ENCODE measurements around the gene MYH13.

MYH13 gene

DNA sequence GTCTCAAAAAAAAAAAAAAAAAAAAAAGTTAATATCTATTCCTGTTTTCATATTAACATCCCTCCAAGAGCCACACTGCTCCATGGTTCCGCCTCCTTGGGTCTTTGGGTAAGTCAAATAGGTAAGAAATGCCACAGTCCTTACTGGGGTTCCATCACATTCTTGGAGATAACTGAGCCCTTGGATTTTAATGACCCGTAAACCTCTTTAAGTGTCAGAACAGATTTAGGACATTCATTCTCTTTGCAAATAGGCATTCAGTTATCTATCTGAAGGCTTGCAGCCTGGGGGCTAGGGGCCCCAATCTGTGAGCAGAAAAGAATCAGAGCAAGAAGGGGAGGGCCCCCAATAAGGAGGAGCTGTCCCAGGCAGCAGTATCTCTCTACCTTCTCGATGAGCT lies 28.0 kb downstream of the MYH13 start:
- no peak for DNase-seq (ENCODE audit: low spot score)

DNA sequence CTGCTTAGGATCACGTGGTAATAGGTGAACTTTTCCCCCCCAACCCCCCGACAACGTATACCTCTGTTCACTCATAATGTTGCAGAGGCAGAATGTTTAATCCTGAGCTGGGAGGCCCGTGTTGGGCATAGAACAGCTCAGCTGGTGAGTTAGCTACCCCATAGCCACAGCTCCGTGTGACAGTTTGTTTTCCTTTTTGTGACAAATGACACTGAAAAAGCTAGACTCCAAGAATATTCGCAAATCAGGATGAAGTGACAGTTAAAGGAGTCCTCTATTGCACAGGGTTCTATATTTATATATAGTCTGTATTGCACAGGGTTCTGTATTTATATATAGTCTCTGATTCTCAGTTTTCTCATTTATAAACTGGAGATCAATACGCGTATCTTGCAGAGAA lies 33.8 kb downstream of the MYH13 start:
- no peak for DNase-seq (ENCODE audit: low spot score)

- no peak for DNase-seq (ENCODE audit: low spot score)
These were observed 34.8 kb downstream of the MYH13 start for GRCh38 chr17:10337976-10338375.

- no peak for DNase-seq (ENCODE audit: low spot score)
These were observed 35.7 kb downstream of the MYH13 start for GRCh38 chr17:10337136-10337535.

DNA sequence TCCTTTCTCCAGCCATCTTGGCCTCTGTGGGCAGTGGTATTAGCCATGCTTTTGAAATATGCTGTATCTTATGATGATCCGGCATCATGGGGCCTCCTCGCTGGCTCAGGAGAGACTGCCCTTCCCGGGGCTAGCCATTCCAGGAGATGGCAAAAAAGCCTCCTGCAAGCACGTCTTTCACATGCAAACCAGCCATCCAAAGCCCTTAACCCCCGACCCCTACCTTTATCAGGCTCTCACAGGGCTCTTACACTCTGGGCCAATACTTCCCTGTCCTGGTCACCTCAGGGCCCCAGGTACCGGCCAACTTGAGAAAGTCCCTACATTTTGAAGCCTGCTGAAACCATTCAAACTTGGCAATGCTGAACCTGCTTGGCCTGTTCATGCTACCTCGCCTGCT lies 36.4 kb downstream of the MYH13 start:
- no peak for DNase-seq (ENCODE audit: low spot score)

DNA sequence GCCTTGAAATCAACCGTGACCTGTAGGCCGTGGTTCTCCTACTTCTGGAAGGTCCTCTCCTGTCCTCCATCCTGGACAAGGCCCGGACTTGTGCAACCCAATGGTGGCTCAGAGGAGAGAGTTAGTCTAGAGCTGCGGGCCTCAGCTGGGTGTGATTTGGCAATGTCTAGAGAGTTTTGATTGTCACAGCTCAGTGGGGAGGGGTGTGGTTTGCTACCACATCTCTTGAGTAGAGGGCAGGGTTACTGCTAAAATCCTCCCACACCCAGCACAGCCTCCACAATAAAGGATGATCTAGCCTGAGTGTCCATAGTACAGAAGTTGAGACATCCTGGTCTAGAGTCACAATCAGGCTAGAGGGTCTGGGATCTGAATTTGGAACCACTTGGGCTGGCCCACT lies 40.3 kb downstream of the MYH13 start:
- DNase-seq (ENCODE audit: low spot score) = no peak

DNA sequence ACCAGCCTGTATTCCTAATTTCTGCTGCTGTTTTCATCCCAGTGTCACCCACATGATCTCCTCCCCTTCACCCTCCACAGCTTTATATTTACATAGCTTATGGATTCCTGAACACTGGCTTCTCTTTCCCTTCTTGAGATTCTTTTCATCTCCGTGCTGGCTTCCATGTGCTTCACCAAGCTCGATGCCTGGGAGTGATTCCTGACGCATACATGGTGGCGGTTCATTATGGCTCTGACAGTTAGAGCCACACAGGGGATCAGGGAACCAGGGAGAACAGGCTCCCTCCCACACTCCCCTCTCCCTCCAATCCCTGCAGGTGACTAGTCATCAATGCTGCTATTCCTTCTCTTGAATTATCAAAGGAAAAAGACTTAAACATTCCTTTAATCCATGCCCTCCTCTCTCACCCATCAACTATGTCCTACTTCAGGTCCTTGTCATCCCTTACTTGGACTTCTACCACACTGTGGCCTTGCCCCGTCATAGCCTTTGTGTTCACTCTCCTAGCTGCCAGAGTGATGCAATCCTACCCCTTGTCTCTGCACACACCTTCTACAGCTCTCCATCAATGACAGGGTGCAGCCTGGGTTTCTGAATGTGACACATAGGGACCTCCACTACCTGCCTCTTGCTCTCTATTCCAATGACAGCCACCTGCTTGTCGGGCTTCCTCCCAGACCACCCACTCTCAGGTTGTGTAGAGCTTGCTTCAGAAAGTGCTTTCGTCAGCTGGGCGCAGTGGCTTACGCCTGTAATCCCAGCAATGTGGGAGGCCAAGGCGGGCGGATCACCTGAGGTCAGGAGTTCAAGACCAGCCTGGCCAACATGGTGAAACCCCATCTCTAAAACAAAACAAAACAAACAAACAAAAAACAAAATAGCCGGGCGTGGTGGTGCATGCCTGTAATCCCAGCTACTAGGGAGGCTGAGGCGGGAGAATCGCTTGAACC lies 43.6 kb downstream of the MYH13 start:
- DNase-seq (ENCODE audit: low spot score) = peak; percentile 12

GRCh38 chr17:10328206-10328605 lies 44.6 kb downstream of the MYH13 start:
- DNase-seq (ENCODE audit: low spot score) = no peak

- DNase-seq (ENCODE audit: low spot score) = peak; percentile 58
These were observed 45.2 kb downstream of the MYH13 start for GRCh38 chr17:10327640-10328039.

DNA sequence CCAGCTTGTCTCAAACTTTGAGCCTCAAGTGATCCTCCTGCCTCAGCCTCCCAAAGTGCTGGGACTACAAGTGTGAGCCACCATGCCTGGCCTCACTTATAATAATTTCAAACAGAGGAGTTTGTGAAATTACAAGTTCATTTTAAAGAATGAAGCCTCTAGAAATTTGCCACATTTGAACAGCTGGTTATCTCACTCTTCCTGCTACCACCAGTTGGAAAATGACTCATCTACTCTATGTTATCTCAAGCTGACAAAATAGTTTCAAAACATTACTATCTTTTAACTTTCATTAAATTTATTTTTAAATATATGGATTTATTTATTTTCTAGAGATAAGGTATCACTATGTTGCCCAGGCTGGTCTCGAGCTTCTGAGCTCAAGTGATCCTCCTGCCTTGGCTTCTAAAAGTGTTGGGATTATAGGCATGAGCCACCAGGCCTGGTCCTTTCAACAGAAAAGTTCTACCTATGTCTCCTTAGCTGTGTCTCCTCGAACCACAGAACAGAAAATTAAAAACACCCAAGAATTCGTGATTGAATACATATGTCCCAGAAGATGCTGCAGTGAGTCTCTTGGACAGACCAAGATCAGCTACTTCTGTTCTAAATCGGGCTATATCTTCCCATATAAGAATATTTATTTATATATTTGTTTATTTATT lies 47.6 kb downstream of the MYH13 start:
- no peak for DNase-seq (ENCODE audit: low spot score)

GRCh38 chr17:10323812-10324610 lies 48.8 kb downstream of the MYH13 start:
- no peak for DNase-seq (ENCODE audit: low spot score)

- DNase-seq (ENCODE audit: low spot score) = no peak
These were observed 54.3 kb downstream of the MYH13 start for GRCh38 chr17:10318535-10318934.

- no peak for DNase-seq (ENCODE audit: low spot score)
These were observed 55.3 kb downstream of the MYH13 start for GRCh38 chr17:10317543-10317834.

GRCh38 chr17:10316801-10317542 lies 55.8 kb downstream of the MYH13 start:
- peak; percentile 43 for DNase-seq (ENCODE audit: low spot score)

- DNase-seq (ENCODE audit: low spot score) = no peak
These were observed 58.5 kb downstream of the MYH13 start for GRCh38 chr17:10314329-10314728.

- DNase-seq (ENCODE audit: low spot score) = no peak
These were observed 59.7 kb downstream of the MYH13 start for GRCh38 chr17:10313037-10313672.

- DNase-seq (ENCODE audit: low spot score) = no peak
These were observed 61.7 kb downstream of the MYH13 start for GRCh38 chr17:10311131-10311530.

- no peak for DNase-seq (ENCODE audit: low spot score)
These were observed 63.5 kb downstream of the MYH13 start for GRCh38 chr17:10309003-10309974.

GRCh38 chr17:10306585-10306984 lies 66.2 kb downstream of the MYH13 start:
- no peak for DNase-seq (ENCODE audit: low spot score)

DNA sequence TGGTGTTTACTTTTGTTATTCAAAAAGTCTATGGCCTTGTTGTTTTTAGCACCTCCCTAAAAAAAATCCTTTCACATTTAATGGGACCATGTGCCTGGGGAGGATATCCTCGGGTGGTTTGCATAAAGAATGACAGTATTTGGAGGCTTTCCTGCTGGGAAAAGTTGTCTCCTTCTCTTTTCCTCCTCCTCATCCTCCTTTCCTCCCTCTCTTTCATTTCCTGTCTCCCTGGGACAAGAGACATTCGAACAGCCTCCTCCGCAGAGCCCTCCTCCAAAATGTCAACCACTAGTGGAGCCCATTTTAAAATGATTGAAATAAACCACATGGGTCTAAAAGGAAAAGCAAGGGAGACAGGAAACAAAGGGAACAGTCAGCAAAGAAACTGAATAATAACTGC lies 67.4 kb downstream of the MYH13 start:
- no peak for DNase-seq (ENCODE audit: low spot score)
